ENCODE data around the gene TBX1.

Gene TBX1

GRCh38 chr22:19761725-19762567, 1.4 kb downstream of the TBX1 start:
- no peak for TF ChIP-seq CTCF (IDR thresholded peaks at IDR 0.05)
- H3K27me3 ChIP-seq: peaks cover 95% of the 10 kb centered on the region
- no peak overlapping the region for H3K4me3 ChIP-seq (ENCODE audit: low read depth in 1 of 2, low read length in 1 of 2)
- no peaks in the 10 kb centered on the region for H3K9me3 ChIP-seq
- H3K27ac ChIP-seq: no peak overlapping the region
- H3K36me3 ChIP-seq: no peaks in the 10 kb centered on the region
- H3K4me1 ChIP-seq (ENCODE audit: control insufficient read depth in 1 of 2, insufficient read depth in 1 of 2, low read depth in 1 of 2, low read length in 1 of 2): peaks cover 17 to 31% of the 10 kb centered on the region in 2 experiments

- peaks cover 95% of the 10 kb centered on the region for H3K27me3 ChIP-seq
- no peak for TF ChIP-seq CTCF (IDR thresholded peaks at IDR 0.05)
- no peak overlapping the region for H3K27ac ChIP-seq
These were observed 2.2 kb downstream of the TBX1 start for GRCh38 chr22:19762568-19763457.

GRCh38 chr22:19763458-19764298, 3.1 kb downstream of the TBX1 start:
- Histone ChIP-seq H3K9me3 (no peaks in the 10 kb centered on the region), H3K36me3 (no peaks in the 10 kb centered on the region), H3K4me3 (ENCODE audit: low read depth in 1 of 2, low read length in 1 of 2) (no peak overlapping the region), H3K27ac (no peak overlapping the region), H3K27me3 (peaks cover 95% of the 10 kb centered on the region), H3K4me1 (ENCODE audit: control insufficient read depth in 1 of 2, insufficient read depth in 1 of 2, low read depth in 1 of 2, low read length in 1 of 2) (peaks cover 21 to 37% of the 10 kb centered on the region in 2 experiments)
- no peak for TF ChIP-seq CTCF (IDR thresholded peaks at IDR 0.05)

More at GRCh38 chr22:19762568-19763457, 2.2 kb downstream of the TBX1 start:
- no peak overlapping the region for H3K4me3 ChIP-seq (ENCODE audit: low read depth in 1 of 2, low read length in 1 of 2)
- no peaks in the 10 kb centered on the region for H3K9me3 ChIP-seq
- peaks cover 21 to 34% of the 10 kb centered on the region in 2 experiments for H3K4me1 ChIP-seq (ENCODE audit: control insufficient read depth in 1 of 2, insufficient read depth in 1 of 2, low read depth in 1 of 2, low read length in 1 of 2)
- no peaks in the 10 kb centered on the region for H3K36me3 ChIP-seq

- no peak overlapping the region for H3K27ac ChIP-seq
- H3K4me1 ChIP-seq (ENCODE audit: control insufficient read depth in 1 of 2, insufficient read depth in 1 of 2, low read depth in 1 of 2, low read length in 1 of 2): peaks cover 21 to 37% of the 10 kb centered on the region in 2 experiments
- no peak for TF ChIP-seq CTCF (IDR thresholded peaks at IDR 0.05)
- no peaks in the 10 kb centered on the region for H3K36me3 ChIP-seq
- peaks cover 95% of the 10 kb centered on the region for H3K27me3 ChIP-seq
- no peak overlapping the region for H3K4me3 ChIP-seq (ENCODE audit: low read depth in 1 of 2, low read length in 1 of 2)
- no peaks in the 10 kb centered on the region for H3K9me3 ChIP-seq
These were observed 3.7 kb downstream of the TBX1 start for GRCh38 chr22:19764299-19764593.
